VCaP (cell line): ENCODE data around the gene SERPINE2.

ENCODE experiments used
- H3K27ac ChIP-seq: fragments of 450-650 bp; 2 replicates; pipeline ENCODE4 v1.5.1; 2017
- CTCF ChIP-seq: fragments of 450-650 bp; conservative IDR thresholded peaks from 2 replicates; pipeline ENCODE4 v1.5.1; 2017; ENCODE audit warnings: mild to moderate bottlenecking, moderate library complexity

SERPINE2 gene

GRCh38 chr2:223957092-223957851 is 81.8 kb downstream of the SERPINE2 start, which contains the start of gene MRPL44:
MRPL44 (plus strand) TSS chr2:223957463; CDS start chr2:223957473, 10 bp downstream.
- peak within 1 kb of the TSS; percentile 87 for H3K27ac ChIP-seq
- no peak for TF ChIP-seq CTCF

- no peak for TF ChIP-seq CTCF
- peak overlapping the region; percentile 87; the same call in 1 of the 2 replicates for H3K27ac ChIP-seq
Observed at GRCh38 chr2:223956300-223956699, 82.8 kb downstream of the SERPINE2 start.

- TF ChIP-seq CTCF: no peak
Observed at GRCh38 chr2:223954401-223954800, 84.7 kb downstream of the SERPINE2 start.

GRCh38 chr2:223952280-223952968 is 86.7 kb downstream of the SERPINE2 start:
- TF ChIP-seq CTCF: no peak
- peak overlapping the region; percentile 77 for H3K27ac ChIP-seq

More at GRCh38 chr2:223954401-223954800, 84.7 kb downstream of the SERPINE2 start:
- no peak overlapping the region for H3K27ac ChIP-seq

- peak overlapping the region; percentile 77 for H3K27ac ChIP-seq
- no peak for TF ChIP-seq CTCF
Observed at GRCh38 chr2:223950448-223951347, 88.4 kb downstream of the SERPINE2 start.

GRCh38 chr2:223949241-223949840 is 89.7 kb downstream of the SERPINE2 start:
- peak overlapping the region; percentile 77 for H3K27ac ChIP-seq
- 0 out of 2 replicates have a peak, but pooled peaks have one; percentile 13 for TF ChIP-seq CTCF
